Thoracic aorta (tissue), 2 donors: ENCODE measurements around the gene TBKBP1. TPM values are rescaled to one million over a fixed set of nuclear protein-coding genes. Genes with fewer than 3 reads are reported as not detected.

Experiments
- ATAC-seq: fragments of 150-250 bp; one replicate; pipeline ENCODE4 v1.8.0; 2017; ENCODE audit warnings: low read depth; ENCODE audit not compliant: insufficient number of reproducible peaks, low FRiP score
- DNase-seq: peaks from one replicate; pipeline ENCODE4 v3.0.0-alpha.2; 2020; ENCODE audit warnings: low spot score
- H3K27ac ChIP-seq, 2 donors: fragments of 200-600 bp; sonication (generic); 1 replicate in 1 of 2; 2 replicates in 1 of 2; pipeline ENCODE4 v1.5.1; 2016; ENCODE audit warnings: mild to moderate bottlenecking in 2 of 2, moderate library complexity in 2 of 2
- H3K27me3 ChIP-seq: fragments of 200-600 bp; sonication (generic); replicated peaks from 2 replicates; pipeline ENCODE4 v1.6.0; 2016; ENCODE audit warnings: mild to moderate bottlenecking; ENCODE audit not compliant: insufficient read depth
- H3K36me3 ChIP-seq: fragments of 200-600 bp; sonication (generic); one replicate; pipeline ENCODE4 v1.5.1; 2016
- H3K4me1 ChIP-seq, 2 donors: fragments of 200-600 bp; sonication (generic); 1 replicate in 1 of 2; 2 replicates in 1 of 2; pipeline versions ENCODE4 v1.5.1 to v1.6.0; 2016; ENCODE audit warnings: low read depth in 2 of 2, mild to moderate bottlenecking in 1 of 2; ENCODE audit not compliant: control insufficient read depth in 1 of 2
- H3K4me3 ChIP-seq: fragments of 200-600 bp; sonication (generic); 2 replicates; pipeline ENCODE4 v1.5.1; 2016; ENCODE audit warnings: mild to moderate bottlenecking
- H3K9me3 ChIP-seq: fragments of 200-600 bp; sonication (generic); 2 replicates; pipeline ENCODE4 v1.5.1; 2016
- CTCF ChIP-seq: fragments of 200-600 bp; sonication (generic); IDR thresholded peaks from one replicate; pipeline ENCODE4 v1.5.1; 2019; ENCODE audit warnings: antibody characterized with exemption
- total RNA-seq, 2 donors: library from RNA; depleted of rRNA; stranded (reverse); fragments of >200 nt; gene quantifications; one replicate each; pipeline versions ENCODE4 v1.1.0 to v1.2.3, GENCODE V29; 2016

Gene TBKBP1
- total RNA-seq, 2 donors from 2014 or later = 8.8 to 19.1 TPM

GRCh38 chr17:47720754-47721533 is 27.0 kb downstream of the TBKBP1 start:
- Histone ChIP-seq H3K27me3 (peaks cover 8% of the 10 kb centered on the region), H3K4me1 (peaks cover 0 to 11% of the 10 kb centered on the region in 2 donors), H3K4me3 (peak overlapping the region; percentile 43), H3K9me3 (no peaks in the 10 kb centered on the region), H3K36me3 (no peaks in the 10 kb centered on the region), H3K27ac (peak overlapping the region in 1 of 2 donors; percentile 5)
- ATAC-seq (no peak), DNase-seq (no peak)
- TF ChIP-seq CTCF = no peak

- Histone ChIP-seq H3K27ac (peak overlapping the region in 1 of 2 donors; percentile 5), H3K36me3 (no peaks in the 10 kb centered on the region), H3K27me3 (peaks cover 8% of the 10 kb centered on the region), H3K4me1 (peaks cover 0 to 11% of the 10 kb centered on the region in 2 donors), H3K9me3 (no peaks in the 10 kb centered on the region), H3K4me3 (no peak overlapping the region)
- ATAC-seq (no peak), DNase-seq (no peak)
- no peak for TF ChIP-seq CTCF
These were observed 27.8 kb downstream of the TBKBP1 start for GRCh38 chr17:47721725-47722124.

- Histone ChIP-seq H3K9me3 (no peaks in the 10 kb centered on the region), H3K4me3 (no peak overlapping the region), H3K27me3 (peaks cover 8% of the 10 kb centered on the region), H3K4me1 (peaks cover 0 to 11% of the 10 kb centered on the region in 2 donors), H3K36me3 (no peaks in the 10 kb centered on the region), H3K27ac (no peak overlapping the region)
- no peak for TF ChIP-seq CTCF
- DNase-seq (no peak), ATAC-seq (no peak)
These were observed 30.7 kb downstream of the TBKBP1 start for GRCh38 chr17:47724705-47725104.

GRCh38 chr17:47725446-47726111 is 31.6 kb downstream of the TBKBP1 start:
- no peak overlapping the region for H3K4me3 ChIP-seq
- peaks cover 0 to 8% of the 10 kb centered on the region in 2 donors for H3K4me1 ChIP-seq
- no peak for TF ChIP-seq CTCF
- no peak overlapping the region for H3K27ac ChIP-seq
- H3K9me3 ChIP-seq = no peaks in the 10 kb centered on the region
- no peak for DNase-seq
- peaks cover 3% of the 10 kb centered on the region for H3K27me3 ChIP-seq
- no peaks in the 10 kb centered on the region for H3K36me3 ChIP-seq
- no peak for ATAC-seq
